AG04450 (cell line): ENCODE measurements around the gene IFITM5. TPM values are rescaled to one million over a fixed set of nuclear protein-coding genes. Genes with fewer than 3 reads are reported as not detected.

Experiments
- CTCF ChIA-PET: fragments of 300-600, 350-600 bp; formaldehyde crosslinking; extraction: SDS; loops from one replicate; lab custom pipeline; 2022; ENCODE audit warnings: antibody characterized with exemption, inconsistent platforms; lab: Charles Lee
- POLR2A ChIA-PET: fragments of 350-600 bp; formaldehyde crosslinking; extraction: SDS; loops from one replicate; lab custom pipeline; 2021; ENCODE audit warnings: antibody characterized with exemption, inconsistent platforms; lab: Yijun Ruan, JAX
- DNase-seq: peaks from one replicate; pipeline ENCODE4 v3.0.0-alpha.2; 2011; ENCODE audit warnings: low read depth, low spot score
- H3K27ac ChIP-seq: one replicate; pipeline ENCODE4 v1.5.1; 2012; ENCODE audit warnings: low read depth, low read length, control low read depth
- H3K27me3 ChIP-seq: one replicate; pipeline ENCODE4 v1.6.0; 2012; ENCODE audit warnings: low read length; ENCODE audit not compliant: control insufficient read depth, insufficient read depth
- H3K4me3 ChIP-seq: 2 replicates; pipeline ENCODE4 v1.5.1; 2011; ENCODE audit warnings: mild to moderate bottlenecking, low read depth, low read length, control low read depth
- H3K9me3 ChIP-seq: 2 replicates; pipeline ENCODE4 v1.5.1; 2012; ENCODE audit warnings: low read length; ENCODE audit not compliant: control insufficient read depth, insufficient read depth
- polyA plus RNA-seq: library from polyadenylated mRNA; depleted of rRNA; stranded (reverse); fragments of >200 nt; gene quantifications from 2 replicates; pipeline ENCODE4 v1.2.3, GENCODE V29; 2011
- TF ChIP-seq, protein P1 (sequence below): IDR thresholded peaks from 2 replicates; pipeline ENCODE4 v1.5.1; 2011; ENCODE audit warnings: low read depth, low read length, control low read depth, inconsistent platforms

Gene IFITM5
- polyA plus RNA-seq, 1 experiment: not detected

- CTCF ChIA-PET: no interaction called here
- TF ChIP-seq, protein P1, sequence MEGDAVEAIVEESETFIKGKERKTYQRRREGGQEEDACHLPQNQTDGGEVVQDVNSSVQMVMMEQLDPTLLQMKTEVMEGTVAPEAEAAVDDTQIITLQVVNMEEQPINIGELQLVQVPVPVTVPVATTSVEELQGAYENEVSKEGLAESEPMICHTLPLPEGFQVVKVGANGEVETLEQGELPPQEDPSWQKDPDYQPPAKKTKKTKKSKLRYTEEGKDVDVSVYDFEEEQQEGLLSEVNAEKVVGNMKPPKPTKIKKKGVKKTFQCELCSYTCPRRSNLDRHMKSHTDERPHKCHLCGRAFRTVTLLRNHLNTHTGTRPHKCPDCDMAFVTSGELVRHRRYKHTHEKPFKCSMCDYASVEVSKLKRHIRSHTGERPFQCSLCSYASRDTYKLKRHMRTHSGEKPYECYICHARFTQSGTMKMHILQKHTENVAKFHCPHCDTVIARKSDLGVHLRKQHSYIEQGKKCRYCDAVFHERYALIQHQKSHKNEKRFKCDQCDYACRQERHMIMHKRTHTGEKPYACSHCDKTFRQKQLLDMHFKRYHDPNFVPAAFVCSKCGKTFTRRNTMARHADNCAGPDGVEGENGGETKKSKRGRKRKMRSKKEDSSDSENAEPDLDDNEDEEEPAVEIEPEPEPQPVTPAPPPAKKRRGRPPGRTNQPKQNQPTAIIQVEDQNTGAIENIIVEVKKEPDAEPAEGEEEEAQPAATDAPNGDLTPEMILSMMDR: no peak
- Histone ChIP-seq H3K9me3 (no peaks in the 10 kb centered on the region; the same call in 1 of the 2 replicates), H3K4me3 (no peak overlapping the region), H3K27ac (no peak overlapping the region), H3K27me3 (peaks cover 50% of the 10 kb centered on the region)
- POLR2A ChIA-PET: no interaction called here
- no peak for DNase-seq
Measured at GRCh38 chr11:285021-285893, 14.1 kb downstream of the IFITM5 start.

GRCh38 chr11:284105-285020 lies 15.0 kb downstream of the IFITM5 start:
- TF ChIP-seq, protein P1: no peak
- H3K9me3 ChIP-seq: no peaks in the 10 kb centered on the region; the same call in 1 of the 2 replicates
- peaks cover 56% of the 10 kb centered on the region for H3K27me3 ChIP-seq
- DNase-seq: no peak
- CTCF ChIA-PET: no interaction called here
- no peak overlapping the region for H3K27ac ChIP-seq
- H3K4me3 ChIP-seq: no peak overlapping the region
- POLR2A ChIA-PET: interaction anchor here (0.6 kb wide), 1 partner anchor 20 kb away, joined by 4 read pairs; no protein-coding TSS in a partner anchor

GRCh38 chr11:283405-284104 lies 15.8 kb downstream of the IFITM5 start:
- Histone ChIP-seq H3K4me3 (no peak overlapping the region), H3K27me3 (peaks cover 62% of the 10 kb centered on the region), H3K27ac (no peak overlapping the region), H3K9me3 (no peaks in the 10 kb centered on the region; the same call in 1 of the 2 replicates)
- ChIA-PET POLR2A (interaction anchor here (0.6 kb wide), 2 partner anchors 12 to 21 kb away, joined by 3 to 4 read pairs; no protein-coding TSS in a partner anchor), CTCF (no interaction called here)
- TF ChIP-seq, protein P1: no peak
- no peak for DNase-seq

GRCh38 chr11:282630-283360 lies 16.5 kb downstream of the IFITM5 start:
- H3K27ac ChIP-seq: no peak overlapping the region
- no peaks in the 10 kb centered on the region; the same call in 1 of the 2 replicates for H3K9me3 ChIP-seq
- TF ChIP-seq, protein P1: no peak
- ChIA-PET POLR2A (interaction anchor here (0.6 kb wide), 1 partner anchor 11 kb away, joined by 3 read pairs; no protein-coding TSS in a partner anchor), CTCF (no interaction called here)
- H3K4me3 ChIP-seq: no peak overlapping the region
- peaks cover 63% of the 10 kb centered on the region for H3K27me3 ChIP-seq
- no peak for DNase-seq
